Endothelial cell (in vitro differentiated cells): Measurements from ENCODE around the gene SH3PXD2A. TPM values are rescaled to one million over a fixed set of nuclear protein-coding genes. Genes with fewer than 3 reads are reported as not detected.
"Not testable (repeated sequence)": the region's sequence is repeated elsewhere in the genome, so short reads cannot be mapped to it uniquely, and the experiment has no call there.

Source experiments
- DNase-seq: peaks from one replicate; pipeline ENCODE4 v3.0.0; 2021; ENCODE audit warnings: low spot score
- H3K27ac Mint-ChIP-seq: one replicate; pipeline ENCODE4 v1.8.0; 2021; ENCODE audit warnings: mixed read lengths, inconsistent platforms; ENCODE audit not compliant: unreplicated experiment
- H3K27me3 Mint-ChIP-seq: one replicate; pipeline ENCODE4 v1.8.0; 2021; ENCODE audit warnings: mild to moderate bottlenecking, moderate library complexity, mixed read lengths, inconsistent platforms; ENCODE audit not compliant: unreplicated experiment
- H3K36me3 Mint-ChIP-seq: one replicate; pipeline ENCODE4 v1.8.0; 2021; ENCODE audit warnings: mild to moderate bottlenecking, low read depth, mixed read lengths, inconsistent platforms; ENCODE audit not compliant: unreplicated experiment
- H3K4me1 Mint-ChIP-seq: one replicate; pipeline ENCODE4 v1.8.0; 2021; ENCODE audit warnings: mild to moderate bottlenecking, mixed read lengths, inconsistent platforms; ENCODE audit not compliant: unreplicated experiment
- H3K4me3 Mint-ChIP-seq: one replicate; pipeline ENCODE4 v1.8.0; 2021; ENCODE audit warnings: mild to moderate bottlenecking, mixed read lengths, inconsistent platforms; ENCODE audit not compliant: unreplicated experiment
- H3K9me3 Mint-ChIP-seq: one replicate; pipeline ENCODE4 v1.8.0; 2021; ENCODE audit warnings: mixed read lengths, inconsistent platforms; ENCODE audit not compliant: unreplicated experiment
- total RNA-seq: library from RNA; stranded (reverse); fragmentation: NEBNext Ultra II Directional; extraction: Animal tissue kit (Norgen Biotek cat#: 25700); gene quantifications from one replicate; pipeline ENCODE4 v1.2.1, GENCODE V29; 2021; ENCODE audit not compliant: unreplicated experiment
- TF ChIP-seq, protein P1 (sequence below): fragments of 200-600 bp; sonication (generic); IDR thresholded peaks from one replicate; pipeline ENCODE4 v1.5.0; 2021; ENCODE audit warnings: antibody characterized with exemption; ENCODE audit not compliant: unreplicated experiment

SH3PXD2A gene
- total RNA-seq, 1 donor from 2014 or later = 59.9 TPM

DNA sequence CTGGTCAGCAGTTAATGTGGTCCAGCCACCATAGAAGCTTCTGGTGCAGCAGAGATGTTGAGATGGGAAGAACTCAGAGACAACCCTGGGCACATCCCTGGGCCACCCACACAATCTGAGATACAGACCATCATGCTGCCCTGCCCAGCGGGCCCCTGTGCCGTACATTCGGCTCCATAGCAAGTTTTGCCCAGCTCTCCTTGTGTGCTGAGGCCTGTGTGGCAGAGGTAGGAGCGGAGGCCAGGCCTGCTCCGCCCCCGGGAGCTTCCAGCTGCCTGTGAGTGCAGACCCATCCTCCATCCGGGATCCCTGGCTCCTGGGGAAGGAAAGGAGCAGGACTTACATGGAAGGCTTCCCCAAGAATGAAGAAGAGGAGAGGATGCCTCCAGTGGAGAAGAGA is 221.5 kb downstream of the SH3PXD2A start:
- no peak overlapping the region for H3K27ac Mint-ChIP-seq
- H3K36me3 Mint-ChIP-seq = peaks cover 16% of the 10 kb centered on the region
- no peaks in the 10 kb centered on the region for H3K9me3 Mint-ChIP-seq
- TF ChIP-seq, protein P1, sequence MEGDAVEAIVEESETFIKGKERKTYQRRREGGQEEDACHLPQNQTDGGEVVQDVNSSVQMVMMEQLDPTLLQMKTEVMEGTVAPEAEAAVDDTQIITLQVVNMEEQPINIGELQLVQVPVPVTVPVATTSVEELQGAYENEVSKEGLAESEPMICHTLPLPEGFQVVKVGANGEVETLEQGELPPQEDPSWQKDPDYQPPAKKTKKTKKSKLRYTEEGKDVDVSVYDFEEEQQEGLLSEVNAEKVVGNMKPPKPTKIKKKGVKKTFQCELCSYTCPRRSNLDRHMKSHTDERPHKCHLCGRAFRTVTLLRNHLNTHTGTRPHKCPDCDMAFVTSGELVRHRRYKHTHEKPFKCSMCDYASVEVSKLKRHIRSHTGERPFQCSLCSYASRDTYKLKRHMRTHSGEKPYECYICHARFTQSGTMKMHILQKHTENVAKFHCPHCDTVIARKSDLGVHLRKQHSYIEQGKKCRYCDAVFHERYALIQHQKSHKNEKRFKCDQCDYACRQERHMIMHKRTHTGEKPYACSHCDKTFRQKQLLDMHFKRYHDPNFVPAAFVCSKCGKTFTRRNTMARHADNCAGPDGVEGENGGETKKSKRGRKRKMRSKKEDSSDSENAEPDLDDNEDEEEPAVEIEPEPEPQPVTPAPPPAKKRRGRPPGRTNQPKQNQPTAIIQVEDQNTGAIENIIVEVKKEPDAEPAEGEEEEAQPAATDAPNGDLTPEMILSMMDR = no peak
- no peak for DNase-seq
- H3K4me3 Mint-ChIP-seq = no peak overlapping the region
- H3K4me1 Mint-ChIP-seq = peaks cover 9% of the 10 kb centered on the region
- peaks cover 14% of the 10 kb centered on the region for H3K27me3 Mint-ChIP-seq

DNA sequence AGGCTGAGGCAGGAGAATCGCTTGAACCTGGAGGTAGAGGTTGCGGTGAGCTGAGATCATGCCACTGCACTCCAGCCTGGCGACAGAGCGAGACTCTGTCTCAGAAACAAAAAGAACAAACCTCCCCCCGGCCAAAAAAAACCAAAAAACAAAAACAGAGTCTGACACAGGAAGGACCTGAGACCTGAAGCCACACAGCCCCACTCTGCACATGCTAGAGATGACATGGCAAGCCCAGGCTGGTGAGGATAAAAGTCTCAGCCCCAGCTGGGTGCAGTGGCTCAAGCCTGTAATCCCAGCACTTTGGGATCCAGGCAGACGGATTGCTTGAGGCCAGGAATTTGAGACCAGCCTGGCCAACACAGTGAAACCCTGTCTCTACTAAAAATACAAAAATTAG is 222.5 kb downstream of the SH3PXD2A start:
- H3K4me1 Mint-ChIP-seq, H3K9me3 Mint-ChIP-seq, H3K4me3 Mint-ChIP-seq, H3K27ac Mint-ChIP-seq, DNase-seq: not testable (repeated sequence)
- peaks cover 14% of the 10 kb centered on the region for H3K27me3 Mint-ChIP-seq
- peaks cover 21% of the 10 kb centered on the region for H3K36me3 Mint-ChIP-seq

DNA sequence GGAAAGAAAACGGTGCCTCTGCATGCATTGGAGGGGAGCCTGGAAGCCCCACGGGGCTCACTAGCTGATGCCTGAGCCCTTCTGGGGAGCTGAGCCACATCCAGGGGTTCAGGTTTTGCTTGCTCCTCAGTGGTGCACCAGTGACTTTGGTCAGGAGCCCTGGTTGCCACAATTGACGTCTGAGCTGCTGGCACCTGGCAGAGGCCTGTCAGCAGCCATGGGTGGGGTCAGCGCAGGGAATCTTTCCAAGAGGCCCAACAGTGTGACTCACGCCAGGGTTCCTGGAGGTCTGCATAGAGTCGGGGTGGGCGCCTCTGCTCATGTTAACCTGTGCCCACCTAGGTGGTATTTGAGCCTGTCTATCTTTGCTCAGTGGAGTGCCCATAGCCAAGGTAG is 223.1 kb downstream of the SH3PXD2A start:
- peaks cover 6% of the 10 kb centered on the region for H3K4me1 Mint-ChIP-seq
- TF ChIP-seq, protein P1 = no peak
- no peak overlapping the region for H3K4me3 Mint-ChIP-seq
- no peaks in the 10 kb centered on the region for H3K9me3 Mint-ChIP-seq
- no peak for DNase-seq
- no peak overlapping the region for H3K27ac Mint-ChIP-seq
- H3K27me3 Mint-ChIP-seq = peaks cover 13% of the 10 kb centered on the region
- H3K36me3 Mint-ChIP-seq = peaks cover 27% of the 10 kb centered on the region

DNA sequence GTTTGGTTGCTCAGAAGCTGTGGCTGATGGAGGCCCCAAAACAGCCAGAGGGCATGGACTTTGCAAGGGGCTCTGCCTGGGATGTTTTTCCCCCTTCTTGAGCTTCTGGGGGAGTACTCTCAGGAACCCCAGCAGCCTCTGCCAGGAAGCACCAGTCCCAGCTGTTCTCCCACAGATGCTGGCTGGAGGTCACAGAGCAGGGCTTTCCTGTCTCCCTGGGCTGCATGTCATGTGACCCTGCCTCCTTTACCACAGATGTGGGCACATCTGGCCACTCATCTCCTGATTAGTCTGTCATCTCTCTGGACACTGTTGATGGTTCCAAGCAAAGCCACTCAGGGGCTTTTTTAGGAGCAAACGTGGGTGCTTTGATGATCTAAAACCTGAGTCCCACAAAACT is 225.2 kb downstream of the SH3PXD2A start:
- Mint-ChIP-seq H3K4me1 (no peaks in the 10 kb centered on the region), H3K27me3 (peaks cover 7% of the 10 kb centered on the region), H3K27ac (no peak overlapping the region), H3K4me3 (no peak overlapping the region), H3K36me3 (peaks cover 33% of the 10 kb centered on the region), H3K9me3 (no peaks in the 10 kb centered on the region)
- no peak for DNase-seq
- TF ChIP-seq, protein P1 = no peak

DNA sequence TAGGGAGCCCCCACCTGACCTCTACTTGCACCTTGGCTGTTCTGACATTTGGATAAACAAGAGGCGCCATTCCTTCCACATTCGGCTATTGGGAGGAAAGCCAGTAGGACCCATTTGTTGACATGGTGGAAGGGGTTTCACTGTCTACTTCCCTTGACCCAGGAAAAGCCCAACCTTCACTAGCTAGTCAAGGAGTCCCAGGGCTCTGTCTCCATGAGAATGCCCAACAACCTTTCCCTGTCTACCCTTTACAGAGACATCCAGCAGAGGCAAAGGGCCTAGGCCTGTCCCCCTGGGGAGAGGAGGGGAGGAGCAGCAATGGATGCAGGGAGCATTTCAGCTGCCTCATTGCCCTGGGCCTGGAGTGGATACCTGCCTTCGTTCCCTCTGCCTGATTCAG is 225.8 kb downstream of the SH3PXD2A start:
- Mint-ChIP-seq H3K27ac (no peak overlapping the region), H3K4me3 (no peak overlapping the region), H3K36me3 (peaks cover 36% of the 10 kb centered on the region), H3K4me1 (no peaks in the 10 kb centered on the region), H3K27me3 (peaks cover 6% of the 10 kb centered on the region), H3K9me3 (no peaks in the 10 kb centered on the region)
- TF ChIP-seq, protein P1 = no peak
- no peak for DNase-seq

DNA sequence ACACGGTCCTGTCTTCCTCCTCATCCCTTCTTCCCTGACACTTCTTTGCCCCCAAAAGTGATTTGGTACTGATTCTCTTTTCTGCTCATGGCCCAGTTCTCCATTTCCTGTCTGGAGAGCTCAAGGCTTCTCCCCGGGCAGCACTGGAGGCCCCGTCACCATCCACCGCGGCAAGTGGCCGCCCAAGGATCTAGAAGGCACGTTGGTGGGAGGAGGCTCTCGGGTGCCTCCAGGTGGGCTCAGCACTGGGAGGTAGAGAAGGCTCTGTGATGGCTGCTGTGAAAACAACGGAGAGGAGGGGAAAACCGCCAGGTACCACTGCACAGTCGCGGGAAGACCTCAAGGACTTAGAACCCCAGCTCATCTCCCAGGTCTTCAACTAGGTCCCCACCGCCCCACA is 227.5 kb downstream of the SH3PXD2A start:
- peak overlapping the region; percentile 36 for H3K27ac Mint-ChIP-seq
- no peaks in the 10 kb centered on the region for H3K9me3 Mint-ChIP-seq
- H3K4me1 Mint-ChIP-seq = no peaks in the 10 kb centered on the region
- no peak for DNase-seq
- no peak overlapping the region for H3K4me3 Mint-ChIP-seq
- H3K36me3 Mint-ChIP-seq = peaks cover 43% of the 10 kb centered on the region
- peaks cover 8% of the 10 kb centered on the region for H3K27me3 Mint-ChIP-seq
- TF ChIP-seq, protein P1 = no peak
